ENCODE measurements around the gene LYZL6.

DNA sequence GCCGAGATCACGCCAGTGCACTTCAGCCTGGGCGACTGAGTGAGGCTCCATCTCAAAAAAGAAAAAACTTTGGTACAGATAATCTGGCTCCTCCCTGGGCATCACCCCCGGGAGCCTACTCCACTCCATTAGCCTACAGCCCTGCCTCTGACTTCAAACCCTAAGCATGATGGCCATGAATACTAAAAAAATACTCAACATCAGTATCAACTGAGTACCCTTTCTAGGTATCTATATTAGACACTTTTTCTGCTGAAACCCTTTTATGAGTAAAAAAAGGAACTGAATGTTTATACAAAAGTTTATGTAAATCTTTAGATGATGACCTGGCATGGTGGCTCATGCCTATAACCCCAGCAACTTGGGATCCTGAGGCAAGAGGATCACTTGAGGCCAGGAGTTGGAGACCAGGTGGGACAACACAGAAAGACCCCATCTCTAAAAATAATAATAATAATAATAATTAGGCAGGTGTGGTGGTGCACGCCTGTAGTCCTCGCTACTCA is 19.9 kb downstream of the LYZL6 start:
- no peak for TF ChIP-seq GABPA (IDR thresholded peaks at IDR 0.05; ENCODE audit: low read depth)
- TF ChIP-seq, protein P1, sequence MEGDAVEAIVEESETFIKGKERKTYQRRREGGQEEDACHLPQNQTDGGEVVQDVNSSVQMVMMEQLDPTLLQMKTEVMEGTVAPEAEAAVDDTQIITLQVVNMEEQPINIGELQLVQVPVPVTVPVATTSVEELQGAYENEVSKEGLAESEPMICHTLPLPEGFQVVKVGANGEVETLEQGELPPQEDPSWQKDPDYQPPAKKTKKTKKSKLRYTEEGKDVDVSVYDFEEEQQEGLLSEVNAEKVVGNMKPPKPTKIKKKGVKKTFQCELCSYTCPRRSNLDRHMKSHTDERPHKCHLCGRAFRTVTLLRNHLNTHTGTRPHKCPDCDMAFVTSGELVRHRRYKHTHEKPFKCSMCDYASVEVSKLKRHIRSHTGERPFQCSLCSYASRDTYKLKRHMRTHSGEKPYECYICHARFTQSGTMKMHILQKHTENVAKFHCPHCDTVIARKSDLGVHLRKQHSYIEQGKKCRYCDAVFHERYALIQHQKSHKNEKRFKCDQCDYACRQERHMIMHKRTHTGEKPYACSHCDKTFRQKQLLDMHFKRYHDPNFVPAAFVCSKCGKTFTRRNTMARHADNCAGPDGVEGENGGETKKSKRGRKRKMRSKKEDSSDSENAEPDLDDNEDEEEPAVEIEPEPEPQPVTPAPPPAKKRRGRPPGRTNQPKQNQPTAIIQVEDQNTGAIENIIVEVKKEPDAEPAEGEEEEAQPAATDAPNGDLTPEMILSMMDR (IDR thresholded peaks at IDR 0.05; ENCODE audit: insufficient read depth, low read length) = no peak
